Transverse colon (tissue), 4 donors: Measurements from ENCODE around the gene ARHGAP42. TPM values are rescaled to one million over a fixed set of nuclear protein-coding genes. Genes with fewer than 3 reads are reported as not detected.

ENCODE experiments used
- DNase-seq: peaks from one replicate; pipeline ENCODE4 v3.0.0-alpha.2; 2019
- H3K27ac ChIP-seq, 4 donors: fragments of 200-600 bp; sonication (generic); 2 replicates each; pipeline ENCODE4 v1.5.1; 2016 to 2018; ENCODE audit warnings: inconsistent platforms in 4 of 4
- H3K27me3 ChIP-seq: fragments of 200-600 bp; sonication (generic); 2 replicates; pipeline ENCODE4 v1.5.1; 2017; ENCODE audit warnings: inconsistent platforms
- H3K36me3 ChIP-seq, 4 donors: fragments of 200-600 bp; sonication (generic); 2 replicates each; pipeline ENCODE4 v1.5.1; 2017 to 2019; ENCODE audit warnings: inconsistent platforms in 4 of 4
- H3K4me1 ChIP-seq, 4 donors: fragments of 200-600 bp; sonication (generic); 2 replicates each; pipeline ENCODE4 v1.5.1; 2017 to 2020; ENCODE audit warnings: inconsistent platforms in 4 of 4
- H3K4me3 ChIP-seq, 4 donors: fragments of 200-600 bp; sonication (generic); 1 replicate in 1 of 4; 2 replicates in 3 of 4; pipeline versions ENCODE4 v1.5.1 to v1.6.1; 2017 to 2019; ENCODE audit warnings: inconsistent platforms in 4 of 4
- H3K9me3 ChIP-seq, 2 donors: fragments of 200-600 bp; sonication (generic); 2 replicates each; pipeline ENCODE4 v1.5.1; 2017 to 2019; ENCODE audit warnings: inconsistent platforms in 2 of 2
- CTCF ChIP-seq, 5 experiments: fragments of 200-600 bp in 3 of 5; fragments of 450-650 bp in 2 of 5; sonication (generic) in 3 of 5; IDR thresholded peaks; 1 replicate in 2 of 5; 2 replicates in 3 of 5; pipeline ENCODE4 v1.5.1; 2016 to 2017; ENCODE audit warnings: antibody characterized with exemption in 5 of 5, inconsistent platforms in 3 of 5, mild to moderate bottlenecking in 2 of 5, moderate library complexity in 1 of 5
- EP300 ChIP-seq: sonication (generic); formaldehyde crosslinking; IDR thresholded peaks from one replicate; pipeline ENCODE4 v1.6.1; 2017; ENCODE audit warnings: antibody characterized with exemption, low read depth
- POLR2A ChIP-seq: fragments of 450-650 bp; IDR thresholded peaks from one replicate; pipeline ENCODE4 v1.6.1; 2016; ENCODE audit warnings: antibody characterized with exemption, mild to moderate bottlenecking, moderate library complexity
- POLR2AphosphoS5 ChIP-seq, 3 donors: sonication (generic); formaldehyde crosslinking; IDR thresholded peaks; one replicate each; pipeline ENCODE4 v1.6.1; 2016; ENCODE audit warnings: antibody characterized with exemption in 3 of 3
- WGBS, 2 donors: methylation state at CpG; one replicate each; pipeline ENCODE4 v1.1.5; 2018; ENCODE audit warnings: low coverage in 1 of 2; 5-methylcytosine and 5-hydroxymethylcytosine counted together
- in situ Hi-C, 4 donors: fragments of 200-750 bp; cut with MboI; loops; one replicate each; pipeline versions ENCODE4 v1.15.0 to v1.15.1; 2017; ENCODE audit warnings: low sequenced_read_pairs in 3 of 4, low pct_ligation_motif_present in 1 of 4, low pct_unique_long_range_greater_than_20kb in 1 of 4
- intact Hi-C: fragments of 100-400 bp; cut with DNase I; formaldehyde crosslinking; loops from one replicate; pipeline ENCODE4 v1.15.1; 2023; ENCODE audit warnings: low total_unique reads
- total RNA-seq, 4 donors: library from RNA; depleted of rRNA; stranded (reverse); fragments of >200 nt; gene quantifications; one replicate each; pipeline ENCODE4 v1.1.0, GENCODE V29; 2016

Gene ARHGAP42
- total RNA-seq, 4 donors from 2014 or later: 33.3 to 62.5 (median 40.9) TPM

- Histone ChIP-seq H3K9me3 (no peaks in the 10 kb centered on the region), H3K27ac (peak overlapping the region; percentile 79 to 87 (median 82)), H3K36me3 (no peaks in the 10 kb centered on the region), H3K4me1 (peaks cover 0 to 48% (median 23%) of the 10 kb centered on the region in 4 donors), H3K27me3 (no peaks in the 10 kb centered on the region), H3K4me3 (no peak overlapping the region)
- intact Hi-C loops: no loop called here
- TF ChIP-seq CTCF (IDR thresholded peaks at IDR 0.05) (no peak), POLR2A (no peak), POLR2AphosphoS5 (IDR thresholded peaks at IDR 0.05) (peak in 2 of 3 donors; percentile 23 to 56), EP300 (no peak)
- in situ Hi-C loops: no loop called here
- WGBS, 2 donors: 49 to 58% methylated on average over 5 to 6 of the region's 6 CpGs
- DNase-seq: no peak
Measured at GRCh38 chr11:100776212-100776896, 89.3 kb downstream of the ARHGAP42 start.

- H3K27me3 ChIP-seq: no peaks in the 10 kb centered on the region
- TF ChIP-seq EP300 (no peak), POLR2AphosphoS5 (IDR thresholded peaks at IDR 0.05) (peak in 2 of 3 donors; percentile 32 to 36), POLR2A (no peak), CTCF (IDR thresholded peaks at IDR 0.05) (no peak)
- H3K4me1 ChIP-seq: peaks cover 0 to 48% (median 23%) of the 10 kb centered on the region in 4 donors
- H3K36me3 ChIP-seq: no peaks in the 10 kb centered on the region
- H3K27ac ChIP-seq: peak overlapping the region; percentile 79 to 87 (median 82)
- in situ Hi-C loops (no loop called here), intact Hi-C loops (no loop called here)
- peak; percentile 44 for DNase-seq
- no peaks in the 10 kb centered on the region for H3K9me3 ChIP-seq
- no peak overlapping the region for H3K4me3 ChIP-seq
Measured at GRCh38 chr11:100777103-100777502, 90.0 kb downstream of the ARHGAP42 start.

GRCh38 chr11:100777736-100778135, 90.6 kb downstream of the ARHGAP42 start:
- Histone ChIP-seq H3K9me3 (no peaks in the 10 kb centered on the region), H3K27me3 (no peaks in the 10 kb centered on the region), H3K4me1 (peaks cover 0 to 48% (median 23%) of the 10 kb centered on the region in 4 donors), H3K4me3 (no peak overlapping the region), H3K36me3 (no peaks in the 10 kb centered on the region), H3K27ac (peak overlapping the region; percentile 79 to 87 (median 82))
- WGBS, 2 donors: 51 to 67% methylated on average over 2 of the region's 2 CpGs
- DNase-seq: peak; percentile 36
- no peak for TF ChIP-seq EP300
- no peak for TF ChIP-seq CTCF (IDR thresholded peaks at IDR 0.05)
- no peak for TF ChIP-seq POLR2AphosphoS5 (IDR thresholded peaks at IDR 0.05)
- no peak for TF ChIP-seq POLR2A
- in situ Hi-C loops (no loop called here), intact Hi-C loops (no loop called here)

DNA sequence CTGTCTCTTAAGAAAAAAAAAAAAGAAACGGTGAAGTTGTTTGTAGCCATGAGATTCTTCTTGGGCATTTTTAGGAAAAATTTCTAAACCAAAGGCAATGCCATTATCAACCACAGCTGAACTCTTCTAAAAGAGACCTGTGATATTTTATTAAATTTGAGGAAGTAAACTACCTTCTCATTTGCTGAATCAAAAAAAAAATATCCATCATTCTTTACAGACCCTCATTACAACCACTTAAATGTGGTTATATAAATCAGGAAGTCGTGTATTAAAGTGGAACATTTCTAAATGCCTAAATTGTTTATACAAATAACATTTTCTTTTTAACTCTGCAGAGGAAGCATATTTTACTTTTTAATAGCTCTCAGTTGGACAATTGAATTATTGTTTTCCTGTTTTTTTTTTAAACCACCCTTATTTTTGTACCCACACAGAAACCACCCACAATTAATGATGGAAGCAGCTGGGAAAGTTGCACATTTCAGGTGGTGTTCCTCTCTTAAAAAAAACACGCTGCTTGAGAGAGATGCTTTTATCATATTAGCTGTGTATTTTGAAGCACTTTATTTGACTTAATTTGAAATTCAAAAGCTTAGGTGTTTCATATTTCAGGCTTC, 91.2 kb downstream of the ARHGAP42 start:
- no peaks in the 10 kb centered on the region for H3K27me3 ChIP-seq
- in situ Hi-C loops: no loop called here
- H3K27ac ChIP-seq: peak overlapping the region; percentile 79 to 87 (median 82)
- intact Hi-C loops: no loop called here
- H3K36me3 ChIP-seq: no peaks in the 10 kb centered on the region
- H3K4me3 ChIP-seq: no peak overlapping the region
- no peak for TF ChIP-seq CTCF (IDR thresholded peaks at IDR 0.05)
- no peak for TF ChIP-seq POLR2AphosphoS5 (IDR thresholded peaks at IDR 0.05)
- no peak for TF ChIP-seq EP300
- TF ChIP-seq POLR2A: no peak
- no peaks in the 10 kb centered on the region for H3K9me3 ChIP-seq
- WGBS, 2 donors: 32 to 40% methylated on average over 3 of the region's 3 CpGs
- no peak for DNase-seq
- peaks cover 0 to 53% (median 23%) of the 10 kb centered on the region in 4 donors for H3K4me1 ChIP-seq
